H9 (cell line): Measurements from ENCODE around the gene EIF2S3B. TPM values are rescaled to one million over a fixed set of nuclear protein-coding genes. Genes with fewer than 3 reads are reported as not detected.

ENCODE experiments used
- DNase-seq: peaks from one replicate; pipeline ENCODE4 v3.0.0-alpha.2; 2017
- H2AFZ ChIP-seq: one replicate; pipeline ENCODE4 v1.6.1; 2013; ENCODE audit warnings: mild to moderate bottlenecking, low read length, control low read depth, moderate library complexity
- H2AK5ac ChIP-seq: 2 replicates; pipeline ENCODE4 v1.6.1; 2013; ENCODE audit warnings: low read length, control low read depth, mixed read lengths; ENCODE audit not compliant: insufficient read length
- H2BK120ac ChIP-seq: one replicate; pipeline ENCODE4 v1.6.1; 2013; ENCODE audit warnings: low read depth, mild to moderate bottlenecking, low read length, control low read depth, inconsistent platforms; ENCODE audit not compliant: poor library complexity, severe bottlenecking
- H2BK12ac ChIP-seq: 2 replicates; pipeline ENCODE4 v1.6.1; 2013; ENCODE audit warnings: low read length, control low read depth, mixed read lengths, low read depth; ENCODE audit not compliant: insufficient read length
- H2BK15ac ChIP-seq: 2 replicates; pipeline ENCODE4 v1.6.1; 2013; ENCODE audit warnings: low read depth, low read length, control low read depth
- H2BK20ac ChIP-seq: one replicate; pipeline ENCODE4 v1.6.1; 2013; ENCODE audit warnings: low read depth, mild to moderate bottlenecking, low read length, control low read depth, inconsistent platforms; ENCODE audit not compliant: poor library complexity, severe bottlenecking
- H2BK5ac ChIP-seq: 2 replicates; pipeline ENCODE4 v1.6.1; 2013; ENCODE audit warnings: low read length, control low read depth, mixed read lengths; ENCODE audit not compliant: insufficient read length
- H3K14ac ChIP-seq: 2 replicates; pipeline ENCODE4 v1.6.1; 2013; ENCODE audit warnings: low read length, control low read depth; ENCODE audit not compliant: insufficient read depth
- H3K18ac ChIP-seq: 2 replicates; pipeline ENCODE4 v1.6.1; 2013; ENCODE audit warnings: low read depth, mild to moderate bottlenecking, mixed read lengths, low read length, control low read depth; ENCODE audit not compliant: insufficient read length
- H3K23ac ChIP-seq: 2 replicates; pipeline ENCODE4 v1.6.1; 2013; ENCODE audit warnings: low read length, control low read depth, mixed read lengths, low read depth; ENCODE audit not compliant: insufficient read length
- H3K23me2 ChIP-seq: 2 replicates; pipeline ENCODE4 v1.6.1; 2013; ENCODE audit warnings: low read depth, mild to moderate bottlenecking, mixed read lengths, low read length, control low read depth; ENCODE audit not compliant: insufficient read length, poor library complexity, severe bottlenecking
- H3K27ac ChIP-seq: 2 replicates; pipeline ENCODE4 v1.5.1; 2013; ENCODE audit warnings: low read length, control low read depth, mixed read lengths, low read depth; ENCODE audit not compliant: insufficient read length
- H3K27me3 ChIP-seq: 2 replicates; pipeline ENCODE4 v1.6.1; 2013; ENCODE audit warnings: low read length, control low read depth, inconsistent platforms; ENCODE audit not compliant: insufficient read depth
- H3K4ac ChIP-seq: 2 replicates; pipeline ENCODE4 v1.6.1; 2013; ENCODE audit warnings: low read depth, mild to moderate bottlenecking, control low read depth, inconsistent platforms, low read length, moderate library complexity
- H3K4me1 ChIP-seq: 2 replicates; pipeline ENCODE4 v1.6.1; 2013; ENCODE audit warnings: low read length, control low read depth, inconsistent platforms; ENCODE audit not compliant: insufficient read depth
- H3K4me2 ChIP-seq: 2 replicates; pipeline ENCODE4 v1.6.1; 2013; ENCODE audit warnings: low read length, control low read depth, mixed read lengths; ENCODE audit not compliant: insufficient read length, insufficient read depth
- H3K56ac ChIP-seq: 2 replicates; pipeline ENCODE4 v1.6.1; 2013; ENCODE audit warnings: low read depth, mild to moderate bottlenecking, mixed read lengths, low read length, control low read depth; ENCODE audit not compliant: insufficient read length
- H3K79me1 ChIP-seq: 2 replicates; pipeline ENCODE4 v1.6.1; 2013; ENCODE audit warnings: low read depth, mild to moderate bottlenecking, moderate library complexity, low read length, control low read depth, inconsistent platforms; ENCODE audit not compliant: insufficient read depth, poor library complexity, severe bottlenecking
- H3K79me2 ChIP-seq: 2 replicates; pipeline ENCODE4 v1.6.1; 2013; ENCODE audit warnings: low read length, control low read depth, inconsistent platforms; ENCODE audit not compliant: insufficient read depth
- H3K9ac ChIP-seq: 2 replicates; pipeline ENCODE4 v1.6.1; 2013; ENCODE audit warnings: low read length, control low read depth, mixed read lengths; ENCODE audit not compliant: insufficient read length; ENCODE audit errors: extremely low read depth
- H3K9me3 ChIP-seq: one replicate; pipeline ENCODE4 v1.6.1; 2013; ENCODE audit warnings: low read depth, low read length, inconsistent platforms; ENCODE audit not compliant: control insufficient read depth
- H3T11ph ChIP-seq: one replicate; pipeline ENCODE4 v1.6.1; 2013; ENCODE audit warnings: mild to moderate bottlenecking, low read length, control low read depth, inconsistent platforms
- H4K20me1 ChIP-seq: one replicate; pipeline ENCODE4 v1.6.1; 2013; ENCODE audit not compliant: control insufficient read depth, insufficient read length, insufficient read depth
- H4K5ac ChIP-seq: 2 replicates; pipeline ENCODE4 v1.6.1; 2013; ENCODE audit warnings: low read depth, mild to moderate bottlenecking, mixed read lengths, low read length, control low read depth; ENCODE audit not compliant: insufficient read length
- H4K8ac ChIP-seq: replicated peaks from 2 replicates; pipeline ENCODE4 v1.6.1; 2013; ENCODE audit warnings: low read length, control low read depth, mixed read lengths, low read depth; ENCODE audit not compliant: insufficient read length
- H4K91ac ChIP-seq: 2 replicates; pipeline ENCODE4 v1.6.1; 2013; ENCODE audit warnings: low read depth, mild to moderate bottlenecking, moderate library complexity, mixed read lengths, low read length, control low read depth; ENCODE audit not compliant: insufficient read length
- H3K27ac Mint-ChIP-seq, 3 experiments: 2 replicates in 2 of 3; 3 replicates in 1 of 3; pipeline ENCODE4 v1.8.0; 2020 to 2021; ENCODE audit warnings: mixed read lengths in 3 of 3, mild to moderate bottlenecking in 1 of 3, moderate library complexity in 1 of 3
- H3K27me3 Mint-ChIP-seq: 2 replicates; pipeline ENCODE4 v1.8.0; 2021; ENCODE audit warnings: low read depth, mild to moderate bottlenecking, moderate library complexity, mixed read lengths
- H3K36me3 Mint-ChIP-seq, 3 experiments: 2 replicates in 2 of 3; 3 replicates in 1 of 3; pipeline ENCODE4 v1.8.0; 2020 to 2021; ENCODE audit warnings: low read depth in 3 of 3, mixed read lengths in 3 of 3; ENCODE audit not compliant: insufficient read depth in 1 of 3
- H3K4me1 Mint-ChIP-seq, 2 experiments: 2 replicates each; pipeline ENCODE4 v1.8.0; 2020; ENCODE audit warnings: mixed read lengths in 2 of 2
- H3K4me3 Mint-ChIP-seq, 2 experiments: 2 replicates in 1 of 2; 3 replicates in 1 of 2; pipeline ENCODE4 v1.8.0; 2020 to 2021; ENCODE audit warnings: mild to moderate bottlenecking in 2 of 2, mixed read lengths in 2 of 2, moderate library complexity in 1 of 2
- H3K9me3 Mint-ChIP-seq, 2 experiments: 2 replicates in 1 of 2; 3 replicates in 1 of 2; pipeline ENCODE4 v1.8.0; 2020; ENCODE audit warnings: mild to moderate bottlenecking in 2 of 2, mixed read lengths in 2 of 2, moderate library complexity in 1 of 2
- CTCF ChIP-seq: fragments of 200-600 bp; sonication (generic); conservative IDR thresholded peaks from 3 replicates; pipeline ENCODE4 v1.8.0; 2021; ENCODE audit warnings: antibody characterized with exemption, mild to moderate bottlenecking
- WGBS: extraction: QIAGEN DNeasy Blood & Tissue Kit; methylation state at CpG from one replicate; pipeline ENCODE4 v1.1.7; 2013; ENCODE audit warnings: missing lambda C conversion rate, low lambda C conversion rate, mixed read lengths; ENCODE audit not compliant: insufficient read length; ENCODE audit errors: extremely low coverage; 5-methylcytosine and 5-hydroxymethylcytosine counted together
- total RNA-seq: library from RNA; stranded (reverse); gene quantifications from 2 replicates; pipeline ENCODE4 v1.2.1, GENCODE V29; 2021

Gene EIF2S3B
- total RNA-seq, 1 experiment from 2014 or later: 2.1 TPM

DNA sequence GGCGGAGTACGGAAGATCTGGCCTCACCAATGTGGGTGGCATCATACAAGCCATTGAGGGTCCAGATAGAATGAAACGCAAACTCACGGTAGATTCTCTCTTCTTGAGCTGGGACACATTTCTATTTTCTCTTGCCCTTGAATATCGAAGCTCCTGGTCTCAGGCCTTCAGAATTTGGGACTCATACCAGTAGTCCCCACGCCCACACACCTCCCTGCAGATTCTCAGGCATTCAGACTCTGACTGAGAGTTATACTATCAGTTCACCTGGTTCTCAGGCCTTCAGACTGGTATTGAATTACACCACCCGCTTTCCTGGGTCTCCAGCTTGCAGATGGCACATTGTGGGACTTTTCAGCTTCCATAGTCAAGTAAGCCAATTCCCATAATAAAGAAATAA, 37.8 kb downstream of the EIF2S3B start:
- H2BK20ac ChIP-seq: no peak overlapping the region
- H3K9ac ChIP-seq: no peak overlapping the region
- no peaks in the 10 kb centered on the region for H3K4me1 ChIP-seq
- no peaks in the 10 kb centered on the region for H3K27me3 Mint-ChIP-seq
- no peaks in the 10 kb centered on the region for H3K9me3 ChIP-seq
- no peak overlapping the region for H3K4me2 ChIP-seq
- H3K27ac ChIP-seq: no peak overlapping the region
- H3T11ph ChIP-seq: no peak overlapping the region
- no peak overlapping the region for H4K8ac ChIP-seq
- H3K23me2 ChIP-seq: no peaks in the 10 kb centered on the region
- no peak overlapping the region for H3K4ac ChIP-seq
- H3K79me2 ChIP-seq: no peaks in the 10 kb centered on the region
- no peak for TF ChIP-seq CTCF
- no peak overlapping the region for H2BK12ac ChIP-seq
- H2AK5ac ChIP-seq: no peak overlapping the region
- no peak overlapping the region for H4K91ac ChIP-seq
- no peak overlapping the region for H3K18ac ChIP-seq
- no peak overlapping the region for H3K56ac ChIP-seq
- H2BK15ac ChIP-seq: no peak overlapping the region
- no peak overlapping the region for H3K23ac ChIP-seq
- H2BK120ac ChIP-seq: no peak overlapping the region
- H3K27me3 ChIP-seq: no peaks in the 10 kb centered on the region
- no peak overlapping the region for H2BK5ac ChIP-seq
- H3K4me3 Mint-ChIP-seq: no peak overlapping the region
- no peak overlapping the region for H3K27ac Mint-ChIP-seq
- no peaks in the 10 kb centered on the region for H3K9me3 Mint-ChIP-seq
- no CpG with 5 or more reads among the region's 7 CpGs for WGBS
- no peaks in the 10 kb centered on the region for H3K4me1 Mint-ChIP-seq
- H3K36me3 Mint-ChIP-seq: no peaks in the 10 kb centered on the region
- DNase-seq: no peak
- H3K14ac ChIP-seq: no peak overlapping the region
- no peaks in the 10 kb centered on the region for H3K79me1 ChIP-seq
- H2AFZ ChIP-seq: no peak overlapping the region
- H4K20me1 ChIP-seq: no peaks in the 10 kb centered on the region
- no peak overlapping the region for H4K5ac ChIP-seq
